ENCODE data around the gene OR10A6.

OR10A6 gene

GRCh38 chr11:7964261-7964660 lies 33.2 kb upstream of the OR10A6 start:
- Histone ChIP-seq H3K27me3 (ENCODE audit: control insufficient read depth in 1 of 2, insufficient read depth in 2 of 2, low read length in 2 of 2) (peaks cover 0 to 2% of the 10 kb centered on the region in 2 donors), H3K9ac (ENCODE audit: low read length in 2 of 2) (no peak overlapping the region), H3K9me3 (ENCODE audit: control insufficient read depth in 2 of 2, low read length in 2 of 2) (peaks cover 0 to 4% of the 10 kb centered on the region in 2 donors), H3K27ac (ENCODE audit: low read length) (no peak overlapping the region), H3K36me3 (ENCODE audit: control insufficient read depth in 2 of 2, insufficient read depth in 2 of 2, low read length in 2 of 2) (no peaks in the 10 kb centered on the region), H3K4me1 (ENCODE audit: control insufficient read depth, insufficient read depth, low read length) (no peaks in the 10 kb centered on the region), H3K4me3 (ENCODE audit: low read length in 2 of 2) (no peak overlapping the region)

DNA sequence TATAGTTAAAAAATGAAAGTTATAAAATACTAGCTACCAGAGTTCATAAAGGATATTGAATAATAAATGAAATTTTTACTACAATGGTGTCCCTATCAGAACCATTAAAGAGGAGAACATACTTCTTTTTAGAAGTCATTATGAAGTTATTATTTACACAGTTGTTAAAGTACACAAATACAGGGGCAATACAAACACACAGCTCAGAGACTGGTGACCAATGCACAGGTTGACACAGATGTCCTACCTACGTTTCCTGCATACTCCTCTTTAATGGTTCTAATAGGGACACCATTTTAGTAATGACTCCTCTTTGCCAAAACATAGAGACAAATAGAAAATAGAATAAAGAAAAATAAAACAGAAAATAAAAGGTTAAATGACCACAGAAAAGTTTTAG lies 24.1 kb upstream of the OR10A6 start:
- no peaks in the 10 kb centered on the region for H3K27me3 ChIP-seq (ENCODE audit: control insufficient read depth in 1 of 2, insufficient read depth in 2 of 2, low read length in 2 of 2)
- H3K4me1 ChIP-seq (ENCODE audit: control insufficient read depth, insufficient read depth, low read length): no peaks in the 10 kb centered on the region
- no peaks in the 10 kb centered on the region for H3K36me3 ChIP-seq (ENCODE audit: control insufficient read depth in 2 of 2, insufficient read depth in 2 of 2, low read length in 2 of 2)
- peaks cover 0 to 3% of the 10 kb centered on the region in 2 donors for H3K9me3 ChIP-seq (ENCODE audit: control insufficient read depth in 2 of 2, low read length in 2 of 2)
- H3K27ac ChIP-seq (ENCODE audit: low read length): no peak overlapping the region
- no peak overlapping the region for H3K4me3 ChIP-seq (ENCODE audit: low read length in 2 of 2)
- no peak overlapping the region for H3K9ac ChIP-seq (ENCODE audit: low read length in 2 of 2)

DNA sequence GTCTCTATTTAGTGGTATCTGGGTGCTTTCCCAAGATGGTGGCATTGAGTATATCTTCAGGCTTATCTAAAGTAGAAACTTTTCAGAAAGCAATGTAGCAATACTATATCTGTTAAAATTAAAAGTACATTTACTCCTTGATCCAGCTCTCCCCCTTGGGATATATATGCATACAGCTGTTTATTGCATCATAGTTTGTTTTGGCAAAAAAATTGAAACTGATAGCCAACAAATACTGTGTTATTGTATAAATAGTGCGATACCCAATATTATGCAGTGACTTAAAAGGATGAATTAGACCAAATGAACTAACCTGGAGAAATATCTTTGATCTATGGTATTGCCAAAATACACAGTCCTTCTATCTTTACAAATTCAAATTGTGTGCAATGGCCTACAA lies 18.9 kb upstream of the OR10A6 start:
- H3K9me3 ChIP-seq (ENCODE audit: control insufficient read depth in 2 of 2, low read length in 2 of 2): peaks cover 0 to 2% of the 10 kb centered on the region in 2 donors
- H3K27ac ChIP-seq (ENCODE audit: low read length): no peak overlapping the region
- no peak overlapping the region for H3K9ac ChIP-seq (ENCODE audit: low read length in 2 of 2)
- no peaks in the 10 kb centered on the region for H3K4me1 ChIP-seq (ENCODE audit: control insufficient read depth, insufficient read depth, low read length)
- peaks cover 0 to 2% of the 10 kb centered on the region in 2 donors for H3K27me3 ChIP-seq (ENCODE audit: control insufficient read depth in 1 of 2, insufficient read depth in 2 of 2, low read length in 2 of 2)
- no peaks in the 10 kb centered on the region for H3K36me3 ChIP-seq (ENCODE audit: control insufficient read depth in 2 of 2, insufficient read depth in 2 of 2, low read length in 2 of 2)
- no peak overlapping the region for H3K4me3 ChIP-seq (ENCODE audit: low read length in 2 of 2)

- Histone ChIP-seq H3K27me3 (ENCODE audit: control insufficient read depth in 1 of 2, insufficient read depth in 2 of 2, low read length in 2 of 2) (peaks cover 0 to 2% of the 10 kb centered on the region in 2 donors), H3K4me3 (ENCODE audit: low read length in 2 of 2) (no peak overlapping the region), H3K9me3 (ENCODE audit: control insufficient read depth in 2 of 2, low read length in 2 of 2) (peaks cover 9 to 13% of the 10 kb centered on the region in 2 donors), H3K4me1 (ENCODE audit: control insufficient read depth, insufficient read depth, low read length) (no peaks in the 10 kb centered on the region), H3K36me3 (ENCODE audit: control insufficient read depth in 2 of 2, insufficient read depth in 2 of 2, low read length in 2 of 2) (no peaks in the 10 kb centered on the region), H3K9ac (ENCODE audit: low read length in 2 of 2) (no peak overlapping the region), H3K27ac (ENCODE audit: low read length) (no peak overlapping the region)
Measured at GRCh38 chr11:7944123-7944522, 13.1 kb upstream of the OR10A6 start.

- Histone ChIP-seq H3K36me3 (ENCODE audit: control insufficient read depth in 2 of 2, insufficient read depth in 2 of 2, low read length in 2 of 2) (no peaks in the 10 kb centered on the region), H3K4me1 (ENCODE audit: control insufficient read depth, insufficient read depth, low read length) (no peaks in the 10 kb centered on the region), H3K27me3 (ENCODE audit: control insufficient read depth in 1 of 2, insufficient read depth in 2 of 2, low read length in 2 of 2) (peaks cover 0 to 2% of the 10 kb centered on the region in 2 donors), H3K27ac (ENCODE audit: low read length) (no peak within 1 kb of the TSS), H3K9ac (ENCODE audit: low read length in 2 of 2) (no peak within 1 kb of the TSS), H3K9me3 (ENCODE audit: control insufficient read depth in 2 of 2, low read length in 2 of 2) (peaks cover 9 to 13% of the 10 kb centered on the region in 2 donors), H3K4me3 (ENCODE audit: low read length in 2 of 2) (no peak within 1 kb of the TSS)
Measured at GRCh38 chr11:7941608-7942007, 10.5 kb upstream of the OR10A6 start, which contains the start of gene OR10A3. Gene OR10A3 (minus strand): TSS chr11:7941708. CDS start chr11:7939520, 2,188 bp downstream.

DNA sequence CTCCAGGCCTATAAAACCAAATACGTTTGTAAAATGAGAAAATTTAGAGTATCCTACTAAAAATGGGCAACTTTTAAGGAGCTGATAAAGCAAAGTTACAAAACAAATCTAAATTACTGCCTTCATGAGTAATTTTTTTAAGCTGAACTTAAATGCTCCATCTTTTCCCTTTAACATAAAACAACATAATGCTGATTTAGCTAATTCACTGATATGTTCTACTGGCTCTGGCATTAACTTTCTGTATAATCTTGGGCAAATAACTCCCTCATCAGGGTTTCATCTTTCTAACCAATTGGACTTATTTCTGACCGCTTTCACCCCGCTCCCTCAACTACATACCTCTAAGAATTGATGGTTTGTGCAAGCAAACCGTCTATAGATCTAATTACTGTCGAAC lies 10.1 kb upstream of the OR10A6 start:
- Histone ChIP-seq H3K4me1 (ENCODE audit: control insufficient read depth, insufficient read depth, low read length) (no peaks in the 10 kb centered on the region), H3K27me3 (ENCODE audit: control insufficient read depth in 1 of 2, insufficient read depth in 2 of 2, low read length in 2 of 2) (no peaks in the 10 kb centered on the region), H3K9me3 (ENCODE audit: control insufficient read depth in 2 of 2, low read length in 2 of 2) (peaks cover 9 to 13% of the 10 kb centered on the region in 2 donors), H3K9ac (ENCODE audit: low read length in 2 of 2) (no peak overlapping the region), H3K36me3 (ENCODE audit: control insufficient read depth in 2 of 2, insufficient read depth in 2 of 2, low read length in 2 of 2) (no peaks in the 10 kb centered on the region), H3K27ac (ENCODE audit: low read length) (no peak overlapping the region), H3K4me3 (ENCODE audit: low read length in 2 of 2) (no peak overlapping the region)

- Histone ChIP-seq H3K9me3 (ENCODE audit: control insufficient read depth in 2 of 2, low read length in 2 of 2) (no peaks in the 10 kb centered on the region), H3K36me3 (ENCODE audit: control insufficient read depth in 2 of 2, insufficient read depth in 2 of 2, low read length in 2 of 2) (no peaks in the 10 kb centered on the region), H3K27ac (ENCODE audit: low read length) (no peak overlapping the region), H3K27me3 (ENCODE audit: control insufficient read depth in 1 of 2, insufficient read depth in 2 of 2, low read length in 2 of 2) (no peaks in the 10 kb centered on the region), H3K9ac (ENCODE audit: low read length in 2 of 2) (no peak overlapping the region), H3K4me1 (ENCODE audit: control insufficient read depth, insufficient read depth, low read length) (no peaks in the 10 kb centered on the region), H3K4me3 (ENCODE audit: low read length in 2 of 2) (no peak overlapping the region)
Measured at GRCh38 chr11:7936615-7937014, 5.5 kb upstream of the OR10A6 start.

DNA sequence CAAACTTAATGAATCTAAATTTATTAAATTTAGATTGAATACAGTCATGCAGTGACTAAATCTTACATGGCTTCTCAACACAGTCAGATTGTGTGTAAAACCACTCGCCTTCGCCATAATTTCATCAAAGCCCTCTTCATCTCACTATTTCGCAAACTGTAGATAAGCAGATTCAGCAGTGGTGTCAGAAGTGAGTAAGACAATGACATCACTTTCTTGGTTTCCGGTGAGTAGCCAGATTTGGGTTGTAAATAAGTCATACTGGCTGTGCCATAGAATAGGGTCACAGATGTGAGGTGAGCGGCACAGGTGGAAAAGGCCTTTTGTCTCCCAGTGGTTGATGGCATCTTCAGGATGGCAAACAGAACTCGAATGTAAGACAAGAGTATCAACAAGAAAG lies 3.4 kb downstream of the OR10A6 start:
- no peak overlapping the region for H3K9ac ChIP-seq (ENCODE audit: low read length in 2 of 2)
- H3K9me3 ChIP-seq (ENCODE audit: control insufficient read depth in 2 of 2, low read length in 2 of 2): no peaks in the 10 kb centered on the region
- no peaks in the 10 kb centered on the region for H3K36me3 ChIP-seq (ENCODE audit: control insufficient read depth in 2 of 2, insufficient read depth in 2 of 2, low read length in 2 of 2)
- no peaks in the 10 kb centered on the region for H3K4me1 ChIP-seq (ENCODE audit: control insufficient read depth, insufficient read depth, low read length)
- H3K4me3 ChIP-seq (ENCODE audit: low read length in 2 of 2): no peak overlapping the region
- H3K27ac ChIP-seq (ENCODE audit: low read length): no peak overlapping the region
- H3K27me3 ChIP-seq (ENCODE audit: control insufficient read depth in 1 of 2, insufficient read depth in 2 of 2, low read length in 2 of 2): peaks cover 0 to 3% of the 10 kb centered on the region in 2 donors

DNA sequence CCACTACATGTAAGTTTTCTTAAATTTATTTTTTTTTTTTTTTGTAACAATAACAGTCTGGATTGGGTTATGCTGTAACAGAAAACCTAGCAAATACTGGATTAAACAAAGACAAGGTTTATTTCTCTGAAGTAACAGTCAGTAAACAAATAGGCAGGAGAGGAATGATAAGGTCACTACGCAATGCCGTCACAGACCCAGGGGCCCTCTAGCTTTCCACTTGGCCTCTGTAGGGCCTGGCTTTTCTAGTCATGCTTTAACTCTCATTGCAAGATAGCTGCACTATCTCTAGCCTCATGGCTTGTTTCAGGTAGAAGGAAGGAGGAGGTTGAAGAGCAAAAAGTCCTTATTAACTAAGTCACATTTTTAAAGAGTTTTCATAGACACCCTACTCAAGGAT lies 6.5 kb downstream of the OR10A6 start:
- no peaks in the 10 kb centered on the region for H3K36me3 ChIP-seq (ENCODE audit: control insufficient read depth in 2 of 2, insufficient read depth in 2 of 2, low read length in 2 of 2)
- peaks cover 0 to 3% of the 10 kb centered on the region in 2 donors for H3K27me3 ChIP-seq (ENCODE audit: control insufficient read depth in 1 of 2, insufficient read depth in 2 of 2, low read length in 2 of 2)
- no peak overlapping the region for H3K27ac ChIP-seq (ENCODE audit: low read length)
- H3K9me3 ChIP-seq (ENCODE audit: control insufficient read depth in 2 of 2, low read length in 2 of 2): no peaks in the 10 kb centered on the region
- no peaks in the 10 kb centered on the region for H3K4me1 ChIP-seq (ENCODE audit: control insufficient read depth, insufficient read depth, low read length)
- no peak overlapping the region for H3K9ac ChIP-seq (ENCODE audit: low read length in 2 of 2)
- no peak overlapping the region for H3K4me3 ChIP-seq (ENCODE audit: low read length in 2 of 2)

- H3K27me3 ChIP-seq (ENCODE audit: control insufficient read depth in 1 of 2, insufficient read depth in 2 of 2, low read length in 2 of 2): no peaks in the 10 kb centered on the region
- H3K27ac ChIP-seq (ENCODE audit: low read length): no peak overlapping the region
- no peaks in the 10 kb centered on the region for H3K4me1 ChIP-seq (ENCODE audit: control insufficient read depth, insufficient read depth, low read length)
- H3K9ac ChIP-seq (ENCODE audit: low read length in 2 of 2): no peak overlapping the region
- H3K9me3 ChIP-seq (ENCODE audit: control insufficient read depth in 2 of 2, low read length in 2 of 2): no peaks in the 10 kb centered on the region
- H3K36me3 ChIP-seq (ENCODE audit: control insufficient read depth in 2 of 2, insufficient read depth in 2 of 2, low read length in 2 of 2): no peaks in the 10 kb centered on the region
- H3K4me3 ChIP-seq (ENCODE audit: low read length in 2 of 2): no peak overlapping the region
Measured at GRCh38 chr11:7918141-7918540, 12.9 kb downstream of the OR10A6 start.

DNA sequence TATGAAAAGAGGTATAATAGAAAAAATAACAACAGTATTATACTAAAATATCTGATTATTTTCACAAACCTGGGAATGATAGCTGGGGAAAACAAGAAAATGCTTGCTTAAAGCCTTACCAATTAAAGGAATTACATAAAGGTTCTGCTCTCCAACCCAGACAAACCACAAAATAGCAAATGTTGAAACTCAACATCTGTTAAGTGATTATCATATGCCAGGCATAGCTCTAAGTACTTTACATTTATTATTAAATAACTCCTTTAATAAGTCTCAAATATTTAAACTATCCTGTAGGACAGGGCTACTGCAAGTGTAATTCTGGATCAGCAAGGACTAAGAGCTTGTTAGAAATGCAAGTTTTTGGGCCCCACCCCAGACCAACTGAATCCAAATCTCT lies 20.1 kb downstream of the OR10A6 start:
- no peaks in the 10 kb centered on the region for H3K4me1 ChIP-seq (ENCODE audit: control insufficient read depth, insufficient read depth, low read length)
- no peaks in the 10 kb centered on the region for H3K36me3 ChIP-seq (ENCODE audit: control insufficient read depth in 2 of 2, insufficient read depth in 2 of 2, low read length in 2 of 2)
- H3K9me3 ChIP-seq (ENCODE audit: control insufficient read depth in 2 of 2, low read length in 2 of 2): no peaks in the 10 kb centered on the region
- H3K27me3 ChIP-seq (ENCODE audit: control insufficient read depth in 1 of 2, insufficient read depth in 2 of 2, low read length in 2 of 2): peaks cover 0 to 2% of the 10 kb centered on the region in 2 donors
- H3K4me3 ChIP-seq (ENCODE audit: low read length in 2 of 2): no peak overlapping the region
- H3K27ac ChIP-seq (ENCODE audit: low read length): no peak overlapping the region
- H3K9ac ChIP-seq (ENCODE audit: low read length in 2 of 2): no peak overlapping the region
